22Rv1 (cell line): Measurements from ENCODE around the gene AQP9.

Experiments used
- CTCF ChIP-seq: fragments of 450-650 bp; IDR thresholded peaks from 2 replicates; pipeline ENCODE4 v1.5.1; 2017; ENCODE audit warnings: mild to moderate bottlenecking
- ZFX ChIP-seq: fragments of 450-650 bp; IDR thresholded peaks from 2 replicates; pipeline ENCODE4 v1.6.1; 2017; ENCODE audit warnings: antibody characterized with exemption, borderline replicate concordance

- TF ChIP-seq CTCF, result no peak
- TF ChIP-seq ZFX, result no peak
Observed at GRCh38 chr15:58146749-58147148, 8.6 kb downstream of the AQP9 start.
